ENCODE results near the gene XPC. TPM values are rescaled to one million over a fixed set of nuclear protein-coding genes. Genes with fewer than 3 reads are reported as not detected.

Gene XPC
- total and polyA plus RNA-seq, 2 of the 8 experiments (the other 6 are each of a cell fraction or from before 2014, with no cell fraction given), result 8.8 to 27.3 TPM

GRCh38 chr3:14158370-14158769 is 20.0 kb downstream of the XPC start (continued):
- TF ChIP-seq JUND (IDR thresholded peaks at IDR 0.05; ENCODE audit: low read length), result no peak

All from H1 (cell line).